Measurements from ENCODE around the gene ATF3.

Gene ATF3

GRCh38 chr1:212578041-212578440, 30.5 kb upstream of the ATF3 start:
- in situ Hi-C loops (cut with MboI; ENCODE audit: low pct_unique_long_range_greater_than_20kb, low sequenced_read_pairs, unreplicated experiment), result no loop called here
- no peak for DNase-seq (ENCODE audit: low spot score)
- TF ChIP-seq CTCF (IDR thresholded peaks at IDR 0.05; ENCODE audit: extremely low read depth, insufficient read depth, missing control alignments), result no peak

- TF ChIP-seq CTCF (IDR thresholded peaks at IDR 0.05; ENCODE audit: extremely low read depth, insufficient read depth, missing control alignments), result no peak
- in situ Hi-C loops (cut with MboI; ENCODE audit: low pct_unique_long_range_greater_than_20kb, low sequenced_read_pairs, unreplicated experiment), result no loop called here
- DNase-seq (ENCODE audit: low spot score), result no peak
Measured at GRCh38 chr1:212581034-212581433, 27.5 kb upstream of the ATF3 start.

DNA sequence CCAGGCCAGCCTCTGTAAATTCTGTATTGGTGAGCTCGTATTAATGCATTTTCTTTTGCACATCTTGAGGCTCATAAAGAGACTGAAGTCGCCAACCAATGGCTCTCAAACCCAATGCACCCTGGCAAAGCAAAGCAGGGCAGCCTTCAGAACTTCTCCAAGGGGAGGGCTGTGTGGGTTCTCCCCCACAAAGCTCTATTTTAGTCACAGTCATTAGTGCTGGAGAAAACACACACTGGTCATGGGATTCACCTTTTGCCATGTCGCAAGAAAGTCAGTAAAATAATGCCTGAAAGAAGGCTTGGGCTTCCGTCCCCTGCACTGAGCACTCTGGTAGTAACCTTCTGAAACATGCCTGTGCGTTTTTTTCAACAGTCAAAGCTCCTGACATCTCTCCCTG, 26.3 kb upstream of the ATF3 start:
- no peak for TF ChIP-seq CTCF (IDR thresholded peaks at IDR 0.05; ENCODE audit: extremely low read depth, insufficient read depth, missing control alignments)
- in situ Hi-C loops (cut with MboI; ENCODE audit: low pct_unique_long_range_greater_than_20kb, low sequenced_read_pairs, unreplicated experiment), result no loop called here

GRCh38 chr1:212582808-212583615, 25.5 kb upstream of the ATF3 start:
- in situ Hi-C loops (cut with MboI; ENCODE audit: low pct_unique_long_range_greater_than_20kb, low sequenced_read_pairs, unreplicated experiment), result no loop called here
- no peak for TF ChIP-seq CTCF (IDR thresholded peaks at IDR 0.05; ENCODE audit: extremely low read depth, insufficient read depth, missing control alignments)
- no peak for DNase-seq (ENCODE audit: low spot score)

More for the DNA sequence above, 26.3 kb upstream of the ATF3 start:
- DNase-seq (ENCODE audit: low spot score), result no peak

GRCh38 chr1:212583643-212584042, 24.9 kb upstream of the ATF3 start:
- in situ Hi-C loops (cut with MboI; ENCODE audit: low pct_unique_long_range_greater_than_20kb, low sequenced_read_pairs, unreplicated experiment), result no loop called here
- TF ChIP-seq CTCF (IDR thresholded peaks at IDR 0.05; ENCODE audit: extremely low read depth, insufficient read depth, missing control alignments), result no peak
- no peak for DNase-seq (ENCODE audit: low spot score)

- DNase-seq (ENCODE audit: low spot score), result no peak
- in situ Hi-C loops (cut with MboI; ENCODE audit: low pct_unique_long_range_greater_than_20kb, low sequenced_read_pairs, unreplicated experiment), result no loop called here
- no peak for TF ChIP-seq CTCF (IDR thresholded peaks at IDR 0.05; ENCODE audit: extremely low read depth, insufficient read depth, missing control alignments)
Measured at GRCh38 chr1:212584092-212584886, 24.3 kb upstream of the ATF3 start.
